ENCODE data around the gene UBE2M. TPM values are rescaled to one million over a fixed set of nuclear protein-coding genes. Genes with fewer than 3 reads are reported as not detected.
"Not testable (repeated sequence)": the region's sequence is repeated elsewhere in the genome, so short reads cannot be mapped to it uniquely, and the experiment has no call there.

UBE2M gene
- 100 to 1,000 TPM in 5 of 6 experiments, 10 to 100 TPM in 1; 91.5 to 114 (median 106) TPM for total RNA-seq (2021; fragmentation: NEBNext Ultra II Directional; extraction: Animal tissue kit (Norgen Biotek cat#: 25700))
- long read RNA-seq, transcript UBE2M-201 (6 exons, 1,508 nt) = major isoform, 5 of 12 reads
- long read RNA-seq, partial matches to known transcripts = 6 of 12 reads
- long read RNA-seq, other reads (novel, unspliced or antisense) = 1 of 12 reads

- TF ChIP-seq CTCF (IDR thresholded peaks at IDR 0.05) = no peak
- H3K27ac Mint-ChIP-seq = peak within 1 kb of the TSS; percentile 100
- peaks cover 17% of the 10 kb centered on the region for H3K27me3 Mint-ChIP-seq (ENCODE audit: insufficient read depth)
- H3K9me3 Mint-ChIP-seq = peaks cover 4% of the 10 kb centered on the region; the same call in 1 of the 2 replicates
- peaks cover 42% of the 10 kb centered on the region for H3K4me1 Mint-ChIP-seq (ENCODE audit: low read depth)
- DNase-seq = peak; percentile 38
- H3K4me3 Mint-ChIP-seq = peak within 1 kb of the TSS; percentile 99
- peaks cover 36% of the 10 kb centered on the region for H3K36me3 Mint-ChIP-seq (ENCODE audit: low read depth)
These were observed at the start of gene UBE2M for GRCh38 chr19:58558066-58558622. Gene UBE2M, minus strand, starts transcription at chr19:58558611. Its CDS starts 230 bp downstream, at chr19:58558381.

GRCh38 chr19:58607213-58607612 lies 48.8 kb upstream of the UBE2M start:
- not testable (repeated sequence) for H3K4me3 Mint-ChIP-seq; H3K27me3 Mint-ChIP-seq (ENCODE audit: insufficient read depth); H3K9me3 Mint-ChIP-seq; H3K27ac Mint-ChIP-seq; H3K4me1 Mint-ChIP-seq (ENCODE audit: low read depth); H3K36me3 Mint-ChIP-seq (ENCODE audit: low read depth); DNase-seq

GRCh38 chr19:58606251-58606896 lies 48.0 kb upstream of the UBE2M start:
- H3K27me3 Mint-ChIP-seq (ENCODE audit: insufficient read depth); H3K9me3 Mint-ChIP-seq; H3K36me3 Mint-ChIP-seq (ENCODE audit: low read depth); H3K27ac Mint-ChIP-seq; H3K4me3 Mint-ChIP-seq; H3K4me1 Mint-ChIP-seq (ENCODE audit: low read depth); DNase-seq: not testable (repeated sequence)
- TF ChIP-seq CTCF (IDR thresholded peaks at IDR 0.05) = peak; percentile 65

GRCh38 chr19:58586133-58586765 lies 27.8 kb upstream of the UBE2M start:
- no peaks in the 10 kb centered on the region for H3K9me3 Mint-ChIP-seq
- H3K36me3 Mint-ChIP-seq (ENCODE audit: low read depth) = peaks cover 7% of the 10 kb centered on the region
- H3K4me1 Mint-ChIP-seq (ENCODE audit: low read depth) = peaks cover 27% of the 10 kb centered on the region
- H3K4me3 Mint-ChIP-seq = no peak overlapping the region
- no peak for DNase-seq
- TF ChIP-seq CTCF (IDR thresholded peaks at IDR 0.05) = no peak
- no peaks in the 10 kb centered on the region for H3K27me3 Mint-ChIP-seq (ENCODE audit: insufficient read depth)
- no peak overlapping the region; the same call in 1 of the 2 replicates for H3K27ac Mint-ChIP-seq

DNA sequence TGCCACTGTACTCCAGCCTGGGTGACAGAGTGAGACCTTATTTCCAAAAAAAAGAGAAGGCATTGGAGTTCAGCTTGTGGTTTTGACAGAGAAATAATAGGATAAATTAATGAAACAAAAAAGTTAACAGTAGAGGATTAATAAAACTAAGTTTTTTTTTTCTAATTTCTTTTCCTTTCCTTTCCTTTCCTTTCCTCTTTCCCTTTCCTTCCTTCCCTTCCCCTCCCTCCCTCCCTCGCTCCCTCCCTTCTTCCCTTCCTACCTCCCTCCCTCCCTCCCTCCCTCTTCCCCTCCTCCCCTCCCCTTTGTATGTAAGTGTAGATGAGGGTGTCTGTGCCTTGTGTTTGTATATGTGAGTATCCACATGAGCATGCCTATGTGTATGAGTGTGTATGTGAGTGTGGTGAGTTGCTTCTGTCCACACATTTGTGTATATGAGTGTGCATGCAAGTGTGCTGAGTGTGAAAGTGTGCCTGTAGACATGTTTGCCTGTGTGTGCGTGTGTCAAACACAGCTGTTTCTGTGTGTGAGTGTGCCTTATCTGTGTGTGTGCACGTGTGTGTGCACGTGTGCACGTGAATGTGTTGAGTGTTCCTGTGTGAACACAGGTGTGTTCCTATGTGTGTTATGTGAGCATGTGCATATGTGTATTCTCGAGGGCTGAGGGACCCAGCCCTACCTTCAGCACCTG lies 27.2 kb upstream of the UBE2M start:
- peak overlapping the region; percentile 20; the same call in 1 of the 2 replicates for H3K4me3 Mint-ChIP-seq
- TF ChIP-seq CTCF (IDR thresholded peaks at IDR 0.05) = no peak
- DNase-seq = no peak
- peaks cover 9% of the 10 kb centered on the region for H3K36me3 Mint-ChIP-seq (ENCODE audit: low read depth)
- no peaks in the 10 kb centered on the region; the same call in 1 of the 2 replicates for H3K27me3 Mint-ChIP-seq (ENCODE audit: insufficient read depth)
- peaks cover 33% of the 10 kb centered on the region for H3K4me1 Mint-ChIP-seq (ENCODE audit: low read depth)
- no peaks in the 10 kb centered on the region for H3K9me3 Mint-ChIP-seq
- peak overlapping the region; percentile 60 for H3K27ac Mint-ChIP-seq
